ENCODE measurements around the gene TMEM161A.

Gene TMEM161A

GRCh38 chr19:19083413-19084178 lies 54.7 kb downstream of the TMEM161A start:
- H3K23ac ChIP-seq (ENCODE audit: low read length), result no peak overlapping the region
- H3K56ac ChIP-seq (ENCODE audit: low read length), result no peak overlapping the region
- no peaks in the 10 kb centered on the region for H3K27me3 ChIP-seq (ENCODE audit: insufficient read depth, low read length, poor library complexity)
- no peak overlapping the region for H4K8ac ChIP-seq (ENCODE audit: low read depth, low read length)
- H3K4me3 ChIP-seq (ENCODE audit: low read length), result no peak overlapping the region
- no peak overlapping the region for H3K4ac ChIP-seq (ENCODE audit: low read depth, low read length)
- H4K5ac ChIP-seq (ENCODE audit: low read length), result no peak overlapping the region
- DNase-seq, result no peak
- H3K4me2 ChIP-seq (ENCODE audit: low read length), result no peak overlapping the region
- H2BK120ac ChIP-seq (ENCODE audit: low read depth, low read length), result no peak overlapping the region
- no peaks in the 10 kb centered on the region for H3K79me2 ChIP-seq (ENCODE audit: control insufficient read depth, insufficient read depth, low read length)
- no peaks in the 10 kb centered on the region for H3K79me1 ChIP-seq (ENCODE audit: low read length)
- H3K27ac ChIP-seq (ENCODE audit: low read depth, low read length), result no peak overlapping the region
- no CpG with 5 or more reads among the region's 10 CpGs for WGBS (ENCODE audit: extremely low coverage, insufficient coverage, low lambda C conversion rate)
- H2BK5ac ChIP-seq (ENCODE audit: low read length), result no peak overlapping the region
- H3K9ac ChIP-seq (ENCODE audit: low read length), result no peak overlapping the region
- H2BK15ac ChIP-seq (replicated peaks; ENCODE audit: low read depth), result no peak overlapping the region
- no peak overlapping the region for H2AK5ac ChIP-seq (ENCODE audit: low read length)
- no peak overlapping the region for H3K18ac ChIP-seq (ENCODE audit: low read length)
- no peaks in the 10 kb centered on the region for H3K36me3 ChIP-seq (ENCODE audit: control insufficient read depth, insufficient read depth, low read length)
- H3K4me1 ChIP-seq (ENCODE audit: control insufficient read depth, low read depth, low read length), result no peaks in the 10 kb centered on the region

- no peak overlapping the region for H2BK5ac ChIP-seq (ENCODE audit: low read length)
- H3K4ac ChIP-seq (ENCODE audit: low read depth, low read length), result no peak overlapping the region
- no peak overlapping the region for H2BK15ac ChIP-seq (replicated peaks; ENCODE audit: low read depth)
- WGBS (ENCODE audit: extremely low coverage, insufficient coverage, low lambda C conversion rate), result no CpG with 5 or more reads among the region's 16 CpGs
- H3K79me2 ChIP-seq (ENCODE audit: control insufficient read depth, insufficient read depth, low read length), result no peaks in the 10 kb centered on the region
- H3K23ac ChIP-seq (ENCODE audit: low read length), result no peak overlapping the region
- no peaks in the 10 kb centered on the region for H3K36me3 ChIP-seq (ENCODE audit: control insufficient read depth, insufficient read depth, low read length)
- no peak overlapping the region for H3K18ac ChIP-seq (ENCODE audit: low read length)
- no peaks in the 10 kb centered on the region for H3K27me3 ChIP-seq (ENCODE audit: insufficient read depth, low read length, poor library complexity)
- H2AK5ac ChIP-seq (ENCODE audit: low read length), result no peak overlapping the region
- no peak overlapping the region for H2BK120ac ChIP-seq (ENCODE audit: low read depth, low read length)
- H3K9ac ChIP-seq (ENCODE audit: low read length), result no peak overlapping the region
- H3K27ac ChIP-seq (ENCODE audit: low read depth, low read length), result no peak overlapping the region
- H3K56ac ChIP-seq (ENCODE audit: low read length), result no peak overlapping the region
- H3K4me1 ChIP-seq (ENCODE audit: control insufficient read depth, low read depth, low read length), result no peaks in the 10 kb centered on the region
- H3K79me1 ChIP-seq (ENCODE audit: low read length), result no peaks in the 10 kb centered on the region
- H3K4me3 ChIP-seq (ENCODE audit: low read length), result no peak overlapping the region
- no peak overlapping the region for H3K4me2 ChIP-seq (ENCODE audit: low read length)
- no peak for DNase-seq
- H4K8ac ChIP-seq (ENCODE audit: low read depth, low read length), result no peak overlapping the region
- H4K5ac ChIP-seq (ENCODE audit: low read length), result no peak overlapping the region
Measured at GRCh38 chr19:19081642-19082151, 56.6 kb downstream of the TMEM161A start.

- Histone ChIP-seq H2BK15ac (replicated peaks; ENCODE audit: low read depth) (no peak overlapping the region), H3K9ac (ENCODE audit: low read length) (no peak overlapping the region), H3K79me1 (ENCODE audit: low read length) (no peaks in the 10 kb centered on the region), H3K36me3 (ENCODE audit: control insufficient read depth, insufficient read depth, low read length) (no peaks in the 10 kb centered on the region), H3K27ac (ENCODE audit: low read depth, low read length) (no peak overlapping the region), H2BK5ac (ENCODE audit: low read length) (no peak overlapping the region), H2BK120ac (ENCODE audit: low read depth, low read length) (no peak overlapping the region), H4K8ac (ENCODE audit: low read depth, low read length) (no peak overlapping the region), H3K56ac (ENCODE audit: low read length) (no peak overlapping the region), H3K27me3 (ENCODE audit: insufficient read depth, low read length, poor library complexity) (no peaks in the 10 kb centered on the region), H3K18ac (ENCODE audit: low read length) (no peak overlapping the region), H4K5ac (ENCODE audit: low read length) (no peak overlapping the region), H3K4ac (ENCODE audit: low read depth, low read length) (no peak overlapping the region), H3K4me2 (ENCODE audit: low read length) (no peak overlapping the region), H3K79me2 (ENCODE audit: control insufficient read depth, insufficient read depth, low read length) (no peaks in the 10 kb centered on the region), H3K4me3 (ENCODE audit: low read length) (no peak overlapping the region), H3K23ac (ENCODE audit: low read length) (no peak overlapping the region), H3K4me1 (ENCODE audit: control insufficient read depth, low read depth, low read length) (no peaks in the 10 kb centered on the region), H2AK5ac (ENCODE audit: low read length) (no peak overlapping the region)
- no peak for DNase-seq
- WGBS (ENCODE audit: extremely low coverage, insufficient coverage, low lambda C conversion rate), result no CpG with 5 or more reads among the region's 1 CpG
Measured at GRCh38 chr19:19079571-19079970, 58.7 kb downstream of the TMEM161A start.

- H3K27me3 ChIP-seq (ENCODE audit: insufficient read depth, low read length, poor library complexity), result no peaks in the 10 kb centered on the region
- H2BK5ac ChIP-seq (ENCODE audit: low read length), result no peak overlapping the region
- H4K8ac ChIP-seq (ENCODE audit: low read depth, low read length), result no peak overlapping the region
- H3K56ac ChIP-seq (ENCODE audit: low read length), result no peak overlapping the region
- no peaks in the 10 kb centered on the region for H3K79me2 ChIP-seq (ENCODE audit: control insufficient read depth, insufficient read depth, low read length)
- no peak overlapping the region for H3K23ac ChIP-seq (ENCODE audit: low read length)
- H3K18ac ChIP-seq (ENCODE audit: low read length), result no peak overlapping the region
- H3K4me1 ChIP-seq (ENCODE audit: control insufficient read depth, low read depth, low read length), result no peaks in the 10 kb centered on the region
- no peak overlapping the region for H2BK120ac ChIP-seq (ENCODE audit: low read depth, low read length)
- WGBS (ENCODE audit: extremely low coverage, insufficient coverage, low lambda C conversion rate), result no CpG with 5 or more reads among the region's 6 CpGs
- H2AK5ac ChIP-seq (ENCODE audit: low read length), result no peak overlapping the region
- H3K9ac ChIP-seq (ENCODE audit: low read length), result no peak overlapping the region
- no peak overlapping the region for H3K4me2 ChIP-seq (ENCODE audit: low read length)
- H3K4me3 ChIP-seq (ENCODE audit: low read length), result no peak overlapping the region
- DNase-seq, result no peak
- no peak overlapping the region for H4K5ac ChIP-seq (ENCODE audit: low read length)
- H2BK15ac ChIP-seq (replicated peaks; ENCODE audit: low read depth), result no peak overlapping the region
- no peak overlapping the region for H3K27ac ChIP-seq (ENCODE audit: low read depth, low read length)
- no peak overlapping the region for H3K4ac ChIP-seq (ENCODE audit: low read depth, low read length)
- no peaks in the 10 kb centered on the region for H3K36me3 ChIP-seq (ENCODE audit: control insufficient read depth, insufficient read depth, low read length)
- no peaks in the 10 kb centered on the region for H3K79me1 ChIP-seq (ENCODE audit: low read length)
Measured at GRCh38 chr19:19078801-19079200, 59.5 kb downstream of the TMEM161A start.

GRCh38 chr19:19077103-19077502 lies 61.2 kb downstream of the TMEM161A start:
- Histone ChIP-seq H2BK15ac (replicated peaks; ENCODE audit: low read depth) (no peak overlapping the region), H3K36me3 (ENCODE audit: control insufficient read depth, insufficient read depth, low read length) (no peaks in the 10 kb centered on the region), H3K79me1 (ENCODE audit: low read length) (no peaks in the 10 kb centered on the region), H3K4ac (ENCODE audit: low read depth, low read length) (no peak overlapping the region), H4K8ac (ENCODE audit: low read depth, low read length) (no peak overlapping the region), H3K56ac (ENCODE audit: low read length) (no peak overlapping the region), H3K4me2 (ENCODE audit: low read length) (no peak overlapping the region), H2AK5ac (ENCODE audit: low read length) (no peak overlapping the region), H3K18ac (ENCODE audit: low read length) (no peak overlapping the region), H2BK5ac (ENCODE audit: low read length) (no peak overlapping the region), H3K4me3 (ENCODE audit: low read length) (no peak overlapping the region), H3K4me1 (ENCODE audit: control insufficient read depth, low read depth, low read length) (no peaks in the 10 kb centered on the region), H3K79me2 (ENCODE audit: control insufficient read depth, insufficient read depth, low read length) (no peaks in the 10 kb centered on the region), H2BK120ac (ENCODE audit: low read depth, low read length) (no peak overlapping the region), H3K23ac (ENCODE audit: low read length) (no peak overlapping the region), H4K5ac (ENCODE audit: low read length) (no peak overlapping the region), H3K27ac (ENCODE audit: low read depth, low read length) (no peak overlapping the region), H3K9ac (ENCODE audit: low read length) (no peak overlapping the region), H3K27me3 (ENCODE audit: insufficient read depth, low read length, poor library complexity) (no peaks in the 10 kb centered on the region)
- no CpG with 5 or more reads among the region's 7 CpGs for WGBS (ENCODE audit: extremely low coverage, insufficient coverage, low lambda C conversion rate)
- no peak for DNase-seq

GRCh38 chr19:19076476-19076875 lies 61.8 kb downstream of the TMEM161A start:
- Histone ChIP-seq H2BK120ac (ENCODE audit: low read depth, low read length) (no peak overlapping the region), H3K27me3 (ENCODE audit: insufficient read depth, low read length, poor library complexity) (no peaks in the 10 kb centered on the region), H3K36me3 (ENCODE audit: control insufficient read depth, insufficient read depth, low read length) (no peaks in the 10 kb centered on the region), H3K4me2 (ENCODE audit: low read length) (no peak overlapping the region), H3K4me3 (ENCODE audit: low read length) (no peak overlapping the region), H2AK5ac (ENCODE audit: low read length) (no peak overlapping the region), H3K18ac (ENCODE audit: low read length) (no peak overlapping the region), H4K5ac (ENCODE audit: low read length) (no peak overlapping the region), H3K4ac (ENCODE audit: low read depth, low read length) (no peak overlapping the region), H3K79me2 (ENCODE audit: control insufficient read depth, insufficient read depth, low read length) (no peaks in the 10 kb centered on the region), H2BK15ac (replicated peaks; ENCODE audit: low read depth) (no peak overlapping the region), H2BK5ac (ENCODE audit: low read length) (no peak overlapping the region), H3K27ac (ENCODE audit: low read depth, low read length) (no peak overlapping the region), H3K23ac (ENCODE audit: low read length) (no peak overlapping the region), H3K79me1 (ENCODE audit: low read length) (no peaks in the 10 kb centered on the region), H3K4me1 (ENCODE audit: control insufficient read depth, low read depth, low read length) (no peaks in the 10 kb centered on the region), H3K9ac (ENCODE audit: low read length) (no peak overlapping the region), H3K56ac (ENCODE audit: low read length) (no peak overlapping the region), H4K8ac (ENCODE audit: low read depth, low read length) (no peak overlapping the region)
- no CpG with 5 or more reads among the region's 1 CpG for WGBS (ENCODE audit: extremely low coverage, insufficient coverage, low lambda C conversion rate)
- no peak for DNase-seq

All from mesendoderm (in vitro differentiated cells).